ENCODE data around the gene DNMT1.

GRCh38 chr19:10126213-10126639, 68.5 kb downstream of the DNMT1 start:
- TF ChIP-seq SIN3A (IDR thresholded peaks at IDR 0.05; ENCODE audit: borderline replicate concordance, insufficient read depth, low read length): no peak
- TF ChIP-seq POLR2AphosphoS5 (IDR thresholded peaks at IDR 0.05; ENCODE audit: low read depth, low read length): no peak
- no peak for TF ChIP-seq TAF1 (IDR thresholded peaks at IDR 0.05; ENCODE audit: borderline replicate concordance, insufficient read depth, low read length)
- TF ChIP-seq REST (IDR thresholded peaks at IDR 0.05; ENCODE audit: insufficient read depth in 1 of 2, low read depth in 2 of 2, low read length in 2 of 2): no peak

All from PFSK-1 (cell line).